HL-60 (cell line): ENCODE measurements around the gene SUN5.

Source experiments
- POLR2AphosphoS5 ChIP-seq: IDR thresholded peaks from 2 replicates; pipeline ENCODE4 v1.6.1; 2012; ENCODE audit warnings: low read depth
- TF ChIP-seq, protein P1 (sequence below): IDR thresholded peaks from one replicate; pipeline ENCODE4 v1.5.1; 2011; ENCODE audit warnings: low read length, control low read depth, inconsistent platforms; ENCODE audit not compliant: insufficient read depth
- TF ChIP-seq, protein P2 (sequence below): IDR thresholded peaks from 2 replicates; pipeline ENCODE4 v1.6.1; 2012; ENCODE audit warnings: low read depth; ENCODE audit not compliant: insufficient replicate concordance

DNA sequence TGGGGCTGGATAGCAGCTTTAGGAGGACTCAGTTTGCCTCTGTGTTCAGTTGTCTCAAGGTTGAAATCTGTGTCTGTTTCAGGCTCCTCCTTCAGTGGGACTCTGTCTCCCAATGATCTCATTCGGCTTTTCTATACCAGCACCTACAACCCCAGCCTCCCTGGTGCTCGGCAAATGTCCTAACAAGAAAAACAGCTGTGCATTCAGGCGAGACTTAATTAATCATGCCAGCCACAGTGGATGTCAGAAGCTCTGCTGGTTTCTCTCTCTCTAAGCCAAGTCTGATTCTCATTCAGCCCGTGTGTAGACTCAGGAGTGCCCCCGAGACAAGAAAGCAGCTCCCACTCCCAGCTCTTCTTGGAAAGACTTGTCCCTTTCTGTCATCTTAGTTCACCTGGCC lies 46.8 kb downstream of the SUN5 start:
- TF ChIP-seq, protein P1, sequence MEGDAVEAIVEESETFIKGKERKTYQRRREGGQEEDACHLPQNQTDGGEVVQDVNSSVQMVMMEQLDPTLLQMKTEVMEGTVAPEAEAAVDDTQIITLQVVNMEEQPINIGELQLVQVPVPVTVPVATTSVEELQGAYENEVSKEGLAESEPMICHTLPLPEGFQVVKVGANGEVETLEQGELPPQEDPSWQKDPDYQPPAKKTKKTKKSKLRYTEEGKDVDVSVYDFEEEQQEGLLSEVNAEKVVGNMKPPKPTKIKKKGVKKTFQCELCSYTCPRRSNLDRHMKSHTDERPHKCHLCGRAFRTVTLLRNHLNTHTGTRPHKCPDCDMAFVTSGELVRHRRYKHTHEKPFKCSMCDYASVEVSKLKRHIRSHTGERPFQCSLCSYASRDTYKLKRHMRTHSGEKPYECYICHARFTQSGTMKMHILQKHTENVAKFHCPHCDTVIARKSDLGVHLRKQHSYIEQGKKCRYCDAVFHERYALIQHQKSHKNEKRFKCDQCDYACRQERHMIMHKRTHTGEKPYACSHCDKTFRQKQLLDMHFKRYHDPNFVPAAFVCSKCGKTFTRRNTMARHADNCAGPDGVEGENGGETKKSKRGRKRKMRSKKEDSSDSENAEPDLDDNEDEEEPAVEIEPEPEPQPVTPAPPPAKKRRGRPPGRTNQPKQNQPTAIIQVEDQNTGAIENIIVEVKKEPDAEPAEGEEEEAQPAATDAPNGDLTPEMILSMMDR: no peak
- TF ChIP-seq, protein P2, sequence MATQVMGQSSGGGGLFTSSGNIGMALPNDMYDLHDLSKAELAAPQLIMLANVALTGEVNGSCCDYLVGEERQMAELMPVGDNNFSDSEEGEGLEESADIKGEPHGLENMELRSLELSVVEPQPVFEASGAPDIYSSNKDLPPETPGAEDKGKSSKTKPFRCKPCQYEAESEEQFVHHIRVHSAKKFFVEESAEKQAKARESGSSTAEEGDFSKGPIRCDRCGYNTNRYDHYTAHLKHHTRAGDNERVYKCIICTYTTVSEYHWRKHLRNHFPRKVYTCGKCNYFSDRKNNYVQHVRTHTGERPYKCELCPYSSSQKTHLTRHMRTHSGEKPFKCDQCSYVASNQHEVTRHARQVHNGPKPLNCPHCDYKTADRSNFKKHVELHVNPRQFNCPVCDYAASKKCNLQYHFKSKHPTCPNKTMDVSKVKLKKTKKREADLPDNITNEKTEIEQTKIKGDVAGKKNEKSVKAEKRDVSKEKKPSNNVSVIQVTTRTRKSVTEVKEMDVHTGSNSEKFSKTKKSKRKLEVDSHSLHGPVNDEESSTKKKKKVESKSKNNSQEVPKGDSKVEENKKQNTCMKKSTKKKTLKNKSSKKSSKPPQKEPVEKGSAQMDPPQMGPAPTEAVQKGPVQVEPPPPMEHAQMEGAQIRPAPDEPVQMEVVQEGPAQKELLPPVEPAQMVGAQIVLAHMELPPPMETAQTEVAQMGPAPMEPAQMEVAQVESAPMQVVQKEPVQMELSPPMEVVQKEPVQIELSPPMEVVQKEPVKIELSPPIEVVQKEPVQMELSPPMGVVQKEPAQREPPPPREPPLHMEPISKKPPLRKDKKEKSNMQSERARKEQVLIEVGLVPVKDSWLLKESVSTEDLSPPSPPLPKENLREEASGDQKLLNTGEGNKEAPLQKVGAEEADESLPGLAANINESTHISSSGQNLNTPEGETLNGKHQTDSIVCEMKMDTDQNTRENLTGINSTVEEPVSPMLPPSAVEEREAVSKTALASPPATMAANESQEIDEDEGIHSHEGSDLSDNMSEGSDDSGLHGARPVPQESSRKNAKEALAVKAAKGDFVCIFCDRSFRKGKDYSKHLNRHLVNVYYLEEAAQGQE: no peak
- no peak for TF ChIP-seq POLR2AphosphoS5
